Keratinocyte (primary cell): ENCODE data around the gene OGFOD3. TPM values are rescaled to one million over a fixed set of nuclear protein-coding genes. Genes with fewer than 3 reads are reported as not detected.
A peak's percentile ranks its signal among the peaks of the same experiment; 100 is the strongest.
"Not testable (repeated sequence)": the region's sequence is repeated elsewhere in the genome, so short reads cannot be mapped to it uniquely, and the experiment has no call there.

ENCODE experiments used
- DNase-seq: peaks from one replicate; pipeline ENCODE4 v3.0.0-alpha.2; 2011; ENCODE audit warnings: low read depth, missing footprints, low spot score
- FAIRE-seq: peaks from 2 replicates; lab custom pipeline; 2011; peaks lifted over from hg19 to GRCh38; lab: Jason Lieb, UNC
- H2AFZ ChIP-seq: 2 replicates; pipeline ENCODE4 v1.6.0; 2012; ENCODE audit warnings: low read length, control low read depth, inconsistent platforms; ENCODE audit not compliant: control insufficient read depth
- H3K27ac ChIP-seq: 2 replicates; pipeline ENCODE4 v1.5.1; 2011; ENCODE audit warnings: low read length; ENCODE audit not compliant: control insufficient read depth, insufficient read depth
- H3K27me3 ChIP-seq: 3 replicates; pipeline ENCODE4 v1.6.0; 2011; ENCODE audit warnings: low read length; ENCODE audit not compliant: control insufficient read depth, insufficient read depth; ENCODE audit errors: extremely low read depth
- H3K36me3 ChIP-seq, 2 experiments: 2 replicates in 1 of 2; 3 replicates in 1 of 2; pipeline ENCODE4 v1.5.1; 2011; ENCODE audit warnings: low read length in 2 of 2, mild to moderate bottlenecking in 1 of 2; ENCODE audit not compliant: control insufficient read depth in 2 of 2, insufficient read depth in 2 of 2; ENCODE audit errors: extremely low read depth in 1 of 2
- H3K4me1 ChIP-seq: 3 replicates; pipeline ENCODE4 v1.5.1; 2011; ENCODE audit warnings: low read length; ENCODE audit not compliant: control insufficient read depth, insufficient read depth; ENCODE audit errors: extremely low read depth
- H3K4me2 ChIP-seq: 3 replicates; pipeline ENCODE4 v1.6.0; 2011; ENCODE audit warnings: low read depth, low read length; ENCODE audit not compliant: control insufficient read depth, insufficient read depth; ENCODE audit errors: extremely low read depth
- H3K4me3 ChIP-seq, 3 experiments: fragments of 200-600 bp in 1 of 3; sonication (generic) in 1 of 3; 2 replicates in 2 of 3; 3 replicates in 1 of 3; pipeline ENCODE4 v1.5.1; 2011 to 2016; ENCODE audit warnings: low read length in 3 of 3, mild to moderate bottlenecking in 3 of 3, control low read depth in 2 of 3, inconsistent platforms in 1 of 3, low read depth in 1 of 3, mixed read lengths in 1 of 3, mixed run types in 1 of 3, moderate library complexity in 1 of 3; ENCODE audit not compliant: control insufficient read depth in 2 of 3, insufficient read depth in 2 of 3; ENCODE audit errors: extremely low read depth in 1 of 3
- H3K79me2 ChIP-seq: 2 replicates; pipeline ENCODE4 v1.6.0; 2012; ENCODE audit warnings: low read length; ENCODE audit not compliant: control insufficient read depth, insufficient read depth
- H3K9ac ChIP-seq: 3 replicates; pipeline ENCODE4 v1.6.0; 2011; ENCODE audit warnings: low read length; ENCODE audit not compliant: control insufficient read depth, insufficient read depth; ENCODE audit errors: extremely low read depth
- H3K9me1 ChIP-seq: 3 replicates; pipeline ENCODE4 v1.6.0; 2011; ENCODE audit warnings: low read length; ENCODE audit not compliant: control insufficient read depth, insufficient read depth; ENCODE audit errors: extremely low read depth
- H3K9me3 ChIP-seq: 2 replicates; pipeline ENCODE4 v1.5.1; 2012; ENCODE audit warnings: low read depth, low read length; ENCODE audit not compliant: control insufficient read depth
- H4K20me1 ChIP-seq: 3 replicates; pipeline ENCODE4 v1.6.0; 2011; ENCODE audit warnings: low read length; ENCODE audit not compliant: control insufficient read depth, insufficient read depth; ENCODE audit errors: extremely low read depth
- CTCF ChIP-seq, 3 experiments: IDR thresholded peaks in 1 of 3; conservative IDR thresholded peaks in 1 of 3; optimal IDR thresholded peaks in 1 of 3; 2 replicates in 2 of 3; 3 replicates in 1 of 3; pipeline versions ENCODE3 to v1.5.1; 2011; ENCODE audit warnings: low read length in 3 of 3, mild to moderate bottlenecking in 3 of 3, moderate library complexity in 2 of 3, control low read depth in 1 of 3, inconsistent platforms in 1 of 3; ENCODE audit not compliant: insufficient read depth in 2 of 3; ENCODE audit errors: extremely low read depth in 1 of 3
- EZH2 ChIP-seq: IDR thresholded peaks from one replicate; pipeline ENCODE4 v1.6.1; 2012; ENCODE audit warnings: inconsistent platforms, mild to moderate bottlenecking, low read length, moderate library complexity
- dilution Hi-C: fragments of 300-500 bp; cut with MboI; formaldehyde crosslinking; loops from one replicate; pipeline ENCODE4 v1.7.0; 2020; ENCODE audit warnings: low sequenced_read_pairs; ENCODE audit not compliant: extremely low pct_ligation_motif_present
- polyA plus RNA-seq, 5 experiments: library from polyadenylated mRNA; depleted of rRNA in 3 of 5; stranded (reverse) in 3 of 5; stranded (forward) in 1 of 5; unstranded in 1 of 5; fragments of >200 nt; gene quantifications; 1 replicate in 1 of 5; 2 replicates in 3 of 5; 3 replicates in 1 of 5; pipeline versions ENCODE4 v1.2.1 to v1.2.3, GENCODE V29; 2011 to 2012; ENCODE audit warnings: missing spikeins in 2 of 5, low read depth in 1 of 5, low replicate concordance in 1 of 5

OGFOD3 gene
- polyA plus RNA-seq, 1 donor (not counting 4 experiments of a cell fraction or from before 2014, with no cell fraction given) = 10.8 TPM

- Histone ChIP-seq H3K36me3 (peaks cover 0 to 3% of the 10 kb centered on the region in 2 experiments), H3K27me3 (no peaks in the 10 kb centered on the region), H3K9me1 (no peaks in the 10 kb centered on the region), H3K27ac (no peak overlapping the region), H4K20me1 (peaks cover 13% of the 10 kb centered on the region), H3K79me2 (peaks cover 4% of the 10 kb centered on the region), H3K4me1 (peaks cover 14% of the 10 kb centered on the region), H3K4me2 (no peak overlapping the region), H3K9me3 (no peaks in the 10 kb centered on the region), H3K4me3 (no peak overlapping the region), H3K9ac (no peak overlapping the region), H2AFZ (no peak overlapping the region)
- FAIRE-seq = no peak
- no peak for DNase-seq
- dilution Hi-C loops = no loop called here
- TF ChIP-seq CTCF (optimal IDR thresholded peaks at IDR 0.05 in 1 of 3, IDR thresholded peaks at IDR 0.05 in 1 of 3, conservative IDR thresholded peaks at IDR 0.05 in 1 of 3; ENCODE audit: extremely low read depth in 1 of 3, insufficient read depth in 2 of 3, low read length in 3 of 3) = peak; percentile 59 to 77 (median 70)
- no peak for TF ChIP-seq EZH2
Observed at GRCh38 chr17:82414548-82415281, 3.7 kb downstream of the OGFOD3 start.

- no peaks in the 10 kb centered on the region for H3K9me3 ChIP-seq
- H2AFZ ChIP-seq = no peak overlapping the region
- TF ChIP-seq EZH2 (no peak), CTCF (optimal IDR thresholded peaks at IDR 0.05 in 1 of 3, IDR thresholded peaks at IDR 0.05 in 1 of 3, conservative IDR thresholded peaks at IDR 0.05 in 1 of 3; ENCODE audit: extremely low read depth in 1 of 3, insufficient read depth in 2 of 3, low read length in 3 of 3) (no peak)
- peaks cover 13% of the 10 kb centered on the region for H4K20me1 ChIP-seq
- H3K9me1 ChIP-seq = no peaks in the 10 kb centered on the region
- peaks cover 0 to 3% of the 10 kb centered on the region in 2 experiments for H3K36me3 ChIP-seq
- H3K79me2 ChIP-seq = peaks cover 2% of the 10 kb centered on the region
- FAIRE-seq (no peak), DNase-seq (no peak)
- no peaks in the 10 kb centered on the region for H3K27me3 ChIP-seq
- H3K9ac ChIP-seq = no peak overlapping the region
- no peak overlapping the region for H3K27ac ChIP-seq
- dilution Hi-C loops = no loop called here
- no peak overlapping the region for H3K4me3 ChIP-seq
- peaks cover 7% of the 10 kb centered on the region for H3K4me1 ChIP-seq
- no peak overlapping the region for H3K4me2 ChIP-seq
Observed at GRCh38 chr17:82412535-82413520, 5.6 kb downstream of the OGFOD3 start.

GRCh38 chr17:82412081-82412480 is 6.3 kb downstream of the OGFOD3 start:
- H3K27me3 ChIP-seq, dilution Hi-C loops, DNase-seq, H3K4me2 ChIP-seq, H3K4me1 ChIP-seq, H3K27ac ChIP-seq, H3K4me3 ChIP-seq, H2AFZ ChIP-seq, H3K9me3 ChIP-seq, H3K9me1 ChIP-seq, H3K79me2 ChIP-seq, H3K36me3 ChIP-seq, FAIRE-seq, H3K9ac ChIP-seq: not testable (repeated sequence)
- H4K20me1 ChIP-seq = peaks cover 13% of the 10 kb centered on the region
